Measurements from ENCODE around the gene SUN1. TPM values are rescaled to one million over a fixed set of nuclear protein-coding genes. Genes with fewer than 3 reads are reported as not detected.

The SUN1 gene
- total and polyA plus RNA-seq, 2 donors (not counting 1 experiment from before 2014, with no cell fraction given) = 185 to 220 TPM

- Histone ChIP-seq H2AFZ (ENCODE audit: low read length) (no peak overlapping the region), H3K4me3 (replicated peaks in 1 of 4; ENCODE audit: control extremely low read depth in 1 of 4, insufficient read depth in 1 of 4, low read depth in 3 of 4, low read length in 4 of 4) (no peak overlapping the region), H4K20me1 (ENCODE audit: control insufficient read depth, extremely low read depth, insufficient read depth, low read length) (no peaks in the 10 kb centered on the region), H3K4me1 (ENCODE audit: control insufficient read depth, extremely low read depth, insufficient read depth, low read length) (no peaks in the 10 kb centered on the region), H3K9me3 (ENCODE audit: control insufficient read depth, insufficient read depth, low read depth, low read length) (no peaks in the 10 kb centered on the region), H3K79me2 (ENCODE audit: control insufficient read depth, insufficient read depth, low read length) (peaks cover 21% of the 10 kb centered on the region), H3K9ac (ENCODE audit: insufficient read depth, low read length) (no peak overlapping the region), H3K36me3 (ENCODE audit: control insufficient read depth, insufficient read depth, low read length) (peaks cover 31% of the 10 kb centered on the region), H3K27me3 (ENCODE audit: control insufficient read depth, insufficient read depth, low read length) (no peaks in the 10 kb centered on the region), H3K27ac (ENCODE audit: insufficient read depth, low read length) (no peak overlapping the region), H3K4me2 (ENCODE audit: extremely low read depth, insufficient read depth, low read length) (no peak overlapping the region)
- TF ChIP-seq CTCF (conservative IDR thresholded peaks at IDR 0.05 in 1 of 2, IDR thresholded peaks at IDR 0.05 in 1 of 2; ENCODE audit: low read depth in 1 of 2, low read length in 2 of 2) (no peak), EZH2 (IDR thresholded peaks at IDR 0.05; ENCODE audit: low read length, missing control alignments) (no peak)
- DNase-seq (ENCODE audit: low read depth in 2 of 2) = no peak
Observed at GRCh38 chr7:889391-889790, 57.1 kb downstream of the SUN1 start.

GRCh38 chr7:890868-891267 is 58.6 kb downstream of the SUN1 start:
- H3K4me3 ChIP-seq (replicated peaks in 1 of 4; ENCODE audit: control extremely low read depth in 1 of 4, insufficient read depth in 1 of 4, low read depth in 3 of 4, low read length in 4 of 4) = no peak overlapping the region
- H3K9ac ChIP-seq (ENCODE audit: insufficient read depth, low read length) = no peak overlapping the region
- no peak for DNase-seq (ENCODE audit: low read depth in 2 of 2)
- no peaks in the 10 kb centered on the region for H4K20me1 ChIP-seq (ENCODE audit: control insufficient read depth, extremely low read depth, insufficient read depth, low read length)
- TF ChIP-seq CTCF (conservative IDR thresholded peaks at IDR 0.05 in 1 of 2, IDR thresholded peaks at IDR 0.05 in 1 of 2; ENCODE audit: low read depth in 1 of 2, low read length in 2 of 2) = no peak
- H3K4me1 ChIP-seq (ENCODE audit: control insufficient read depth, extremely low read depth, insufficient read depth, low read length) = no peaks in the 10 kb centered on the region
- no peaks in the 10 kb centered on the region for H3K27me3 ChIP-seq (ENCODE audit: control insufficient read depth, insufficient read depth, low read length)
- peaks cover 40% of the 10 kb centered on the region for H3K36me3 ChIP-seq (ENCODE audit: control insufficient read depth, insufficient read depth, low read length)
- no peak overlapping the region for H2AFZ ChIP-seq (ENCODE audit: low read length)
- no peaks in the 10 kb centered on the region for H3K9me3 ChIP-seq (ENCODE audit: control insufficient read depth, insufficient read depth, low read depth, low read length)
- no peak overlapping the region for H3K4me2 ChIP-seq (ENCODE audit: extremely low read depth, insufficient read depth, low read length)
- peaks cover 7% of the 10 kb centered on the region for H3K79me2 ChIP-seq (ENCODE audit: control insufficient read depth, insufficient read depth, low read length)
- no peak overlapping the region for H3K27ac ChIP-seq (ENCODE audit: insufficient read depth, low read length)

- TF ChIP-seq CTCF (conservative IDR thresholded peaks at IDR 0.05 in 1 of 2, IDR thresholded peaks at IDR 0.05 in 1 of 2; ENCODE audit: low read depth in 1 of 2, low read length in 2 of 2) = no peak
- TF ChIP-seq EZH2 (IDR thresholded peaks at IDR 0.05; ENCODE audit: low read length, missing control alignments) = no peak
- peaks cover 41% of the 10 kb centered on the region for H3K36me3 ChIP-seq (ENCODE audit: control insufficient read depth, insufficient read depth, low read length)
- peaks cover 4% of the 10 kb centered on the region for H3K79me2 ChIP-seq (ENCODE audit: control insufficient read depth, insufficient read depth, low read length)
- no peak overlapping the region for H3K4me2 ChIP-seq (ENCODE audit: extremely low read depth, insufficient read depth, low read length)
- no peak overlapping the region for H3K27ac ChIP-seq (ENCODE audit: insufficient read depth, low read length)
- no peak for DNase-seq (ENCODE audit: low read depth in 2 of 2)
- H3K4me3 ChIP-seq (replicated peaks in 1 of 4; ENCODE audit: control extremely low read depth in 1 of 4, insufficient read depth in 1 of 4, low read depth in 3 of 4, low read length in 4 of 4) = no peak overlapping the region
- no peak overlapping the region for H2AFZ ChIP-seq (ENCODE audit: low read length)
- no peaks in the 10 kb centered on the region for H4K20me1 ChIP-seq (ENCODE audit: control insufficient read depth, extremely low read depth, insufficient read depth, low read length)
- no peaks in the 10 kb centered on the region for H3K27me3 ChIP-seq (ENCODE audit: control insufficient read depth, insufficient read depth, low read length)
- no peaks in the 10 kb centered on the region for H3K9me3 ChIP-seq (ENCODE audit: control insufficient read depth, insufficient read depth, low read depth, low read length)
- no peak overlapping the region for H3K9ac ChIP-seq (ENCODE audit: insufficient read depth, low read length)
- no peaks in the 10 kb centered on the region for H3K4me1 ChIP-seq (ENCODE audit: control insufficient read depth, extremely low read depth, insufficient read depth, low read length)
Observed at GRCh38 chr7:891291-891690, 59.0 kb downstream of the SUN1 start.

Data from fibroblast of lung (primary cell).